Measurements from ENCODE around the gene PPP2R3A.

DNA sequence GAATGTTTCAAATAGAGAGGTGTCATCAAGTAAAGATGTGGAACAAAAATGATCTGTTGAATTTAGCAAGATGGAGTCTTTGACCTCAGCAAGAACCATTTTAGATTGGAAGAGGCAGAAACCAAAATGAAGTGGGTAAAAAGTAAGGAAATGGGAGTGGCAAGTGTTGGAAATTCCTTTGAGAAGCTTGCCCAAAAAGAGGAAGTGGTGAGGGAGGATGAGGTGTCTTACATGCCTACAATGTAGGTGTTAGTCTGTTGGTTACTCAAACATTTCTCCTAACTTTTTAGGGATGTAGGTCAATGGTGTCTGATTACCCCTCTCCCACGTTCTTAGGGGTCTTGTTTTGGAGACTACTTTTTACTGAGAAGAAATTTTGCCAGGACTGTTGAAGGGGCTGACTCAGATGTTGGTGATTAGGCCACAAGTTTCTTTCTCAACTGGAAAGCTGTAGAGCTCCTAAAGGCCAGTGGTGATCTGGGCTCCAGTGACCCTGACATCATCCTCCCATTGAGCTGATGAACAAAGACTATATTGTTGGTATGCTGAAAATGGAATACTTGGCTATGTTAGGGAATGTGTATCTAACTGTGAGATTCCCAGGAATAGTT lies 5.1 kb downstream of the PPP2R3A start:
- TF ChIP-seq, protein P1, sequence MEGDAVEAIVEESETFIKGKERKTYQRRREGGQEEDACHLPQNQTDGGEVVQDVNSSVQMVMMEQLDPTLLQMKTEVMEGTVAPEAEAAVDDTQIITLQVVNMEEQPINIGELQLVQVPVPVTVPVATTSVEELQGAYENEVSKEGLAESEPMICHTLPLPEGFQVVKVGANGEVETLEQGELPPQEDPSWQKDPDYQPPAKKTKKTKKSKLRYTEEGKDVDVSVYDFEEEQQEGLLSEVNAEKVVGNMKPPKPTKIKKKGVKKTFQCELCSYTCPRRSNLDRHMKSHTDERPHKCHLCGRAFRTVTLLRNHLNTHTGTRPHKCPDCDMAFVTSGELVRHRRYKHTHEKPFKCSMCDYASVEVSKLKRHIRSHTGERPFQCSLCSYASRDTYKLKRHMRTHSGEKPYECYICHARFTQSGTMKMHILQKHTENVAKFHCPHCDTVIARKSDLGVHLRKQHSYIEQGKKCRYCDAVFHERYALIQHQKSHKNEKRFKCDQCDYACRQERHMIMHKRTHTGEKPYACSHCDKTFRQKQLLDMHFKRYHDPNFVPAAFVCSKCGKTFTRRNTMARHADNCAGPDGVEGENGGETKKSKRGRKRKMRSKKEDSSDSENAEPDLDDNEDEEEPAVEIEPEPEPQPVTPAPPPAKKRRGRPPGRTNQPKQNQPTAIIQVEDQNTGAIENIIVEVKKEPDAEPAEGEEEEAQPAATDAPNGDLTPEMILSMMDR (IDR thresholded peaks at IDR 0.05) = no peak
- no peak for TF ChIP-seq POLR2AphosphoS5 (IDR thresholded peaks at IDR 0.05)
- no peak for TF ChIP-seq EP300 (IDR thresholded peaks at IDR 0.05; ENCODE audit: low read depth)

Data from transverse colon (tissue), 4 donors.